Amniotic epithelial cell (primary cell): Measurements from ENCODE around the gene TFEB.

ENCODE experiments used
- DNase-seq: peaks from one replicate; pipeline ENCODE4 v3.0.0-alpha.2; 2010; ENCODE audit warnings: low read depth

The TFEB gene

DNA sequence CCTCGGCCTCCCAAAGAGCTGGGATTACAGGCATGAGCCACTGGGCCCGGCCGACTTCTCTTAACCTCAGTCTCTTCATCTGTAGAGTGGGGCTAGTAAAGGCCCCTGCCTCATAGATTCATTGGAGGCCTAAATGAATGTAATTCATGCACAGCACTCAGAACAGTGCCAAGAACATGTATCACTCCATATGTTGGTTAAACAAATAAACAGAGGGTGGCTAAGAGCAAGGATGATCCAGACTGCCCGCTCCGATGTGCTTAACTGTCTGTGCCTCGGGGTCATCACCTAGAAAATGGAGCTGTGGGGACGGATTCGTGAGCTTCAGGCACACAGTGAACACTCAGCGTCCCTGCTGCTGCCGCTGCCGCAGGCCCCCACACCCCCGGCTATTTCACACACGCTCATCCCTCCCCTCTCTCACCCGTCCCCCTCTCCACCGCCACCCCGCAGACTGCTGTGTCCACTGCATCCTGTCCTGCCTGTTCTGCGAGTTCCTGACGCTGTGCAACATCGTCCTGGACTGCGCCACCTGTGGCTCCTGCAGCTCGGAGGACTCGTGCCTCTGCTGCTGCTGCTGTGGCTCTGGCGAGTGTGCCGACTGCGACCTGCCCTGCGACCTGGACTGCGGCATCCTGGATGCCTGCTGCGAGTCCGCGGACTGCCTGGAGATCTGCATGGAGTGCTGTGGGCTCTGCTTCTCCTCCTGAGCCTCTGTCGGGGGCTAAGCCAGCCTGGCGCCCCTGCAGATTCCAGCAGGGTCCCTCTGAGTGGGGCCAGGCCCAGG lies 82.3 kb downstream of the TFEB start:
- no peak for DNase-seq

- DNase-seq = no peak
These were observed 83.3 kb downstream of the TFEB start for GRCh38 chr6:41651962-41652657.

- no peak for DNase-seq
These were observed 84.0 kb downstream of the TFEB start for GRCh38 chr6:41651246-41651961.

DNA sequence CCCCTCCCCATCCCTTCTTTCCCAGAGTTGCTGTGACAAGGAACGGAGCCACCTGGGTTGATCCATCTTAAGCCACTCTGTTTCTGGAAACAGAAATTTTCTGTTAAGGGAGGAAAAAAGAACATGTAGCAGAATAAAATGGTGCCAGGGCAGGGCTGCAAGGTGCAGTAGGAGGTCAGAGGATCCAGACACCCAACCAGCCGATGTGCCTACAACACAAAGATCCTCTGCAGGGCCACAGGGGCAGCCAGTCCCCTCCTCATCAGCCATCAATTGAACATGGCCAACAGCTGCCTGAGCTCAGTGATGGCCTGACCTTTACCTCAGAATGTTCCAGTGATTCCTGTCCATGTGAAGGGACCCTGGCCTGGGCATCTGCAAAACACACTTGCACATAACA lies 85.3 kb downstream of the TFEB start:
- DNase-seq = no peak

DNA sequence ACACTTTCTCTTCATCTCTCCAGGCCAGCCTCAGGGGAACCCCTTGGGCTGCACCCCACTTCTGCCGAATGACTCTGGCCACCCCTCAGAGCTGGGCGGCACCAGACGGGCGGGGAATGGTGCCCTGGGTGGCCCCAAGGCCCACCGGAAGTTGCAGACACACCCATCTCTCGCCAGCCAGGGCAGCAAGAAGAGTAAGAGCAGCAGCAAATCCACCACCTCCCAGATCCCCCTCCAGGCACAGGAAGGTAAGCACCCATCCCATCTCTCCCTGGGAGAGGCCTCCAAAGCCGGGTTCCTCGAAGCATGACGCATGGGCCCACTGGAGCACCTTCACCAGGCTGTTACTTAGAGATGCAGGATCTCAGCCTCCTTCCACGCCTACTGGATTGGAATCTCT lies 85.8 kb downstream of the TFEB start:
- no peak for DNase-seq

GRCh38 chr6:41648921-41649320 lies 86.5 kb downstream of the TFEB start:
- no peak for DNase-seq

DNA sequence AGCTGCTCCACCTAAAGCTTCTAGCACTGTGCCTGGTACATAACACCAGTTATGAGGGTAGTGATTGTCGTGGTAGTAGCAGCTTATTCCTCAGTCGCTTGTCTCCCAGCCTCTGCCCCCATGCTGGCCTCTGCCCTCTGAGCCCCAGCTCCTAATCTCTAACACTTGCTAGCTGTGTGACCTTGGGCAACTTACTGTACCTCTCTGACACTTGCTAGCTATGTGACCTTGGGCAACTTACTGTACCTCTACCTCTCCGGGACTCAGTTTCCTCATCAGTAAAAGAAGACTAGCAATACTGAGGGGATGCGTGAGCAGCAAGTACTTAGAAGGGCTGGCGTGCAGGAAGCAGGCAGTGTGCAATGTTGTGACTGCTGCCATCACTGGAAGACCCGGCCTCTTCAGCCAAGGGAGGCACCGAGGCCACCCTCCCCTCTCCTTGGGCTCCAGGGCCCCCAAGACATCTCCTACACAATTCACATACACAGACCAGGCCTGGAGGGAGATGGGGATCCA lies 87.3 kb downstream of the TFEB start:
- DNase-seq = no peak

DNA sequence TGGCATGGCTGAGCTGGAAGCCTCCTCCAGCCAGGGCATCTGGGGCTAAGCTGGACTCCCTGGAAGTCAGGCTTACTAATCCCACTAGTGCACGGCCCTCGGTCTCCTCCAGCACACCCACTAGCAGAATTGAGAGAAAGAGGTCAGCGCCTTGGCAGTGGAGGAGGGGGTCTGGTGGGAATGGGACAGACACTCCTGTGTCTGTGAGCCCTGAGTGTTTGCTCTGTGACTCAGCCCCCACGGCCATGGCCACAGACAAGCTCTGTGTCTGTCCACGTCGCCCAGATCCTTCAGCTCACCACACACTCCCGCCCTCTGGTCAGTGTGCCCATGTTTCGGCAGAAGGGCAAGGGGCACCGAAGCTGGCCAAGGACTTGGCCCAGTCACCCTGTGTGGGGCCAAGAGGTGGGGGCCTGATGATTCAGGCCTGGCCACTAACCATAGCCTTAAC lies 88.3 kb downstream of the TFEB start:
- no peak for DNase-seq

- no peak for DNase-seq
These were observed 89.2 kb downstream of the TFEB start for GRCh38 chr6:41646026-41646795.

DNA sequence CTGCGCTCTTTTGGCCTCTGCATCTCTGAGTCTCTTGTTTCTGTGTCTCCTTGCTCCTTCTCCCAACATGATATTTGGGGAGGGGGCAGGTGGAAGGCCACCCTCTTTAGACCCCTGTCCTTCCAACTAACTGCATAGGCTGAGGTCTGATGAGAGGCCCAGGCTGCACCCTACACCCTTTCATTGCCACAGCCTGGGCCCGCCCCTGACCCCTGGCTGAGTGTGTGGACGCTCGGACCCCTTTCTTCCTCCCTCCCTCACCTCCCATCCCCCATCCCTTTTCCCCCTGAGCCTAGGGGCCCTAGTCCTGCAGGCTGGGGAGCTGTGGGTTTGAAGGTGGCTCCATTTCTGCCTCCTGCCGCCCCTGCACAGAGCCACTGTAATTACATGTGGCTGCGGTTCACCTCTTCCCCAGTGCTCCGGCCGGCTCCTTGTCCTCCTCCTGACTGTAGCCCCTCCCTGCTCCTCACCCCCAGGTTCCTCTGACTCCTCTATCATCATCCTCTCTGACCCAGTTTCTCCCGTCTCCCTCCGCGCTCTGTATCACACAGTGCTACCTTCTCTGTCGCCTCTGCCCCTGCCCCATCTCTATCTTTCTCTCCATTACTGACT lies 90.3 kb downstream of the TFEB start:
- DNase-seq = no peak

DNA sequence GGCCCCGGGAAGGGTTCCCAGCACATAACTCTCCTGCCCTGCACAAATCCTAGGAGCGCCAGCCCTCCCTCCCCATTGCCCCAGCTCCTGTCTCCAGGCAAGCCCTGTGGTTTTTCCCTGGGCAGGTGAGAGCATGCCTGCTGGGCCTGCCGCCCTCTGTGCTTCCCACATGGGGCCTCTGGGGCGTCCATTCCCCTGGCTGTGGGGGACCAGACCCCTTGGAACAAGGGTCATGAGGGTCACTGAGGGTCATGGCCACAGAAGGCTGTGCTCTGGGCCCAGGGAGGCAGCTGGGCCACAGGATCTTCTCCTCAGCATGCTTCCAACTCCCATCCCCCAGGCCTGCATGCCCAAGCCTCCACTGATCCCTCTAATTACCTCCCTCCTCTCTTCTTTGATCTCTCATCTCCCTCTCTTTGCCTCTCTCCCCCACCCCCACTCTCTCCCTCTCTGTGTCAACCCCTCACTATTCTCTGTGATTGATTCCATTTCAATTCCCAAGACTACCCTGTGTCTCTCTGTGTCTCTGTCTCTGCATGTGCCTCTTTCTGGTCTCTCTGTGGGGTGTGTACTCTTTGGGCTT lies 91.0 kb downstream of the TFEB start:
- DNase-seq = no peak

DNA sequence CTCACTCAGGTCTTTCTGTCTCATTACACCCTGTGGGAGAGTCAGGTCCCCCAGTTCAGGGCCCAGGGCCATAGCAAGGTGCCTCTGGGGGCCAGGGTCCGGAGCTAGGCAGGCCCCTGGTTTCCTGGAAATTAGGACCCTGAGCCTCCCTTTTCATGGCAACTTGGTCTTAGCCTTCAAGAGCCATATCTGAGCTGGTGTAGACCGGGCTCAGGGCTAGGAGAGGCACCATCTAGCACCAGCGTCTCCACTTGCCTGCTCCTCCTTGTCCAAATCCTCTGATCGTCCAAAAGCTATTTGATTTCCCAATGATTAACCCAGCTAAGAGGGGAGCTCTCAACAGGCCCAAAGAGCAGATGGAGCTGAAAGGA lies 91.5 kb downstream of the TFEB start:
- DNase-seq = no peak

GRCh38 chr6:41642960-41643898 lies 92.2 kb downstream of the TFEB start:
- DNase-seq = no peak

- DNase-seq = no peak
These were observed 93.1 kb downstream of the TFEB start for GRCh38 chr6:41642090-41642959.

- DNase-seq = no peak
These were observed 94.0 kb downstream of the TFEB start for GRCh38 chr6:41641352-41641925.

GRCh38 chr6:41640426-41640825 lies 95.0 kb downstream of the TFEB start:
- no peak for DNase-seq

DNA sequence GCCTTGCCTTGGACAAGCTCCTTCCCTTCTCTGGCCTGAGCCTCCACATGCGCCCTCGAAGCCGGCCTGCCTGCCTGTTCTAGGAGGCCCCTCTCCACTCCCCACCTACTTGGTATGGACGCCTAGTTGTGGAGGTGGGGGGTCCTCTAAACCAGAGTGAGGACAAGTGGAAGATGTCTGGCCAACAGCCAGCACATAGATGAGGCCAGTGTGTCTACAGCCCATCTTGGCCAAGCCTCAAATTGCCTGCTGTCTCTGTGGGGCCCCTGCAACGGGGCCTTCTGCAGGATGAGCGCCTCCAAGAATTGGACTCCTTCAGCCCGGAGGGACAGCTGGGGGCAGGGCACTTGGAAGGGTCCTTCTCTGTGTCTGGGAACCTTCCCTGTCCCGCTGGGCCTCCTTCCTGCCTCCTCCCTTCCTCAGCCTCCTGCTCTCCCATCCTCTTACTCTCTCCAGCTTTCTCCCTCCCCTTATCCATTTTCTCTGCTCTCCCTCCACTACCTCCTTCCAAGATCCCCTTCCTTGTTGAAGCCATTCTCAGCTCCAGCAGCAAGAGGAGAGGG lies 95.5 kb downstream of the TFEB start:
- no peak for DNase-seq
